ENCODE measurements around the gene TIGD3.

DNA sequence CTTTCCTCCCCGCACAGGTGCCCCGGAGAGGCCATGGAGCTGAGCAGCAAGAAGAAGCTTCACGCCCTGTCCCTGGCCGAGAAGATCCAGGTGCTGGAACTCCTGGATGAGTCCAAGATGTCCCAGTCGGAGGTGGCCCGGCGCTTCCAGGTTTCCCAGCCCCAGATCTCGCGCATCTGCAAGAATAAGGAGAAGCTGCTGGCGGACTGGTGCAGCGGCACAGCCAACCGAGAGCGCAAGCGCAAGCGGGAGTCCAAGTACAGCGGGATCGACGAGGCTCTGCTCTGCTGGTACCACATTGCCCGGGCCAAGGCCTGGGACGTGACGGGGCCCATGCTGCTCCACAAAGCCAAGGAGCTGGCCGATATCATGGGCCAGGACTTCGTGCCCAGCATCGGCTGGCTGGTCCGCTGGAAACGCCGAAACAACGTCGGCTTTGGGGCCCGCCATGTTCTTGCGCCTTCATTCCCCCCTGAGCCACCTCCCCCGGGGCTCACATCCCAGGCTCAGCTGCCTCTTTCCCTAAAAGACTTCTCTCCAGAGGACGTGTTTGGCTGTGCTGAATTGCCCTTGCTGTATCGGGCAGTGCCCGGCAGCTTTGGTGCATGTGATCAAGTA, 1.3 kb downstream of the TIGD3 start:
- TF ChIP-seq, protein P1, sequence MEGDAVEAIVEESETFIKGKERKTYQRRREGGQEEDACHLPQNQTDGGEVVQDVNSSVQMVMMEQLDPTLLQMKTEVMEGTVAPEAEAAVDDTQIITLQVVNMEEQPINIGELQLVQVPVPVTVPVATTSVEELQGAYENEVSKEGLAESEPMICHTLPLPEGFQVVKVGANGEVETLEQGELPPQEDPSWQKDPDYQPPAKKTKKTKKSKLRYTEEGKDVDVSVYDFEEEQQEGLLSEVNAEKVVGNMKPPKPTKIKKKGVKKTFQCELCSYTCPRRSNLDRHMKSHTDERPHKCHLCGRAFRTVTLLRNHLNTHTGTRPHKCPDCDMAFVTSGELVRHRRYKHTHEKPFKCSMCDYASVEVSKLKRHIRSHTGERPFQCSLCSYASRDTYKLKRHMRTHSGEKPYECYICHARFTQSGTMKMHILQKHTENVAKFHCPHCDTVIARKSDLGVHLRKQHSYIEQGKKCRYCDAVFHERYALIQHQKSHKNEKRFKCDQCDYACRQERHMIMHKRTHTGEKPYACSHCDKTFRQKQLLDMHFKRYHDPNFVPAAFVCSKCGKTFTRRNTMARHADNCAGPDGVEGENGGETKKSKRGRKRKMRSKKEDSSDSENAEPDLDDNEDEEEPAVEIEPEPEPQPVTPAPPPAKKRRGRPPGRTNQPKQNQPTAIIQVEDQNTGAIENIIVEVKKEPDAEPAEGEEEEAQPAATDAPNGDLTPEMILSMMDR (IDR thresholded peaks at IDR 0.05) = no peak
- TF ChIP-seq POLR2A (IDR thresholded peaks at IDR 0.05) = no peak
